Measurements from ENCODE around the gene SNX30. TPM values are rescaled to one million over a fixed set of nuclear protein-coding genes. Genes with fewer than 3 reads are reported as not detected.

Gene SNX30
- total RNA-seq, 3 donors from 2014 or later = 2.3 to 3.8 (median 3.2) TPM

DNA sequence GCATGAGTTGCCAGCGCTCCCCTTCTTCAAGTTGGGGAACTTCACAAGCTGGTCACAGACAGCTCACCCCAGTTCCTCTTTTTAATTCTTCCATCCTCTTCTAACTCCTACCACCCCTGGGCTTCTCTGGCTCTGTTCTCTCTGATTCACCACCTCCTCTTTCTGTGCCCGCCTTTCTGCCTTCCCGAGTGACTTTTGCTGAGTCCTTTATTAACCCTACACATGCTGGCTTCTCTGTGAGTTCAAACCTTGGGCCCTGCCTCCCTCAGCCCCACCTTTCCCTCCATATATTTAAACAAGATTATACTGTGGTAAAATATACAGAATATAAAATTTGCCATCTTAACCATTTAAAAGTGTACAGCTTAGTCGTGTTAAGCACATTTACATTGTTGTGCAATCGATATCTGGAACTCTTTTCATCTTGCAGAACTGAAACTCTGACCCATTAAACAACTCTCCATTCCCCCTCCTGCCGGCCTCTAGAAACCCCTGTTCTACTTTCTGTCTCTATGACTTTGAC is 108.1 kb downstream of the SNX30 start:
- Mint-ChIP-seq H3K9me3 (no peaks in the 10 kb centered on the region), H3K4me3 (no peak overlapping the region), H3K27me3 (ENCODE audit: low read depth) (no peaks in the 10 kb centered on the region), H3K36me3 (ENCODE audit: insufficient read depth) (peaks cover 12% of the 10 kb centered on the region), H3K4me1 (ENCODE audit: low read depth) (peaks cover 11% of the 10 kb centered on the region)
- DNase-seq (no peak), ATAC-seq (no peak)

DNA sequence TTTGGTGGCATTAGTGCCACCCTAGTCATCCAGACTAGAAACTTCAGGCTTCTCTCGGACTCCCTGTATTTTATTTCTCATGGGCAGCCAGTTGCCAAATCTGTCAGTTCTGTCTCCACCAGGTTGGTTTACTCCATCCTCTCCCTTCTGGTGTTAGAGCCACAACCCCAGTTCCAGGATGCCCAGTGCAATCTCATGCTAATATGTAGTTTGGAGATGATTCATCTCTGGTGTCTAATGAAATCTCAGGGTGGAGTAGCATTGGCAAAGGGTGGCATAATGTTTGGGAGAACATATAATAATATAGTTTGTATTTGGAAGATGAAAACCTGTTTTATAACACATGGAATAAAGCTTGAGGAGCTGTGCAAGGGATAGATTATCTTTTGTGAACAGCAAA is 109.9 kb downstream of the SNX30 start:
- Mint-ChIP-seq H3K9me3 (no peaks in the 10 kb centered on the region), H3K36me3 (ENCODE audit: insufficient read depth) (peaks cover 12% of the 10 kb centered on the region), H3K4me1 (ENCODE audit: low read depth) (peaks cover 15% of the 10 kb centered on the region), H3K27me3 (ENCODE audit: low read depth) (no peaks in the 10 kb centered on the region), H3K4me3 (no peak overlapping the region)
- DNase-seq (no peak), ATAC-seq (no peak)

DNA sequence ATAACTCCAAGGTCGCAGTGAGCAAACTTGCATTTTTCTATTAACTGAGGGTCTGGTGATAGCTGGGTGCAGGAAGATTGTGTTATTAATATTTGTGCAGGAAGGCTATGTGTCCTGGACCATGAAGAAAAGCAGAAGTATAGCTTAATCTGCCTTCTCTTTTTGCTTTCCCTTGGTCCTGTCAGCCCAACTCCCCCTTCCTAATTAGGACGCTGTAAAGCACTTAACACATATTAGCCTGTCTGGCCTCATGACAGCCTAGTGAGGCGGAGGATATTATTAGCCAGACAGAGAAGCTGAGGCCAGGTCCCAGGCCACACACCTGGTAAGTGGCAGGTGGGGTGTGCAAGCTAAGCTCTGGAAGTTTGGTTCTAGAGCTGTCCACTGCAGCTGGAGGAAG is 110.6 kb downstream of the SNX30 start:
- Mint-ChIP-seq H3K4me1 (ENCODE audit: low read depth) (peaks cover 15% of the 10 kb centered on the region), H3K27me3 (ENCODE audit: low read depth) (no peaks in the 10 kb centered on the region), H3K4me3 (no peak overlapping the region), H3K9me3 (no peaks in the 10 kb centered on the region), H3K36me3 (ENCODE audit: insufficient read depth) (peaks cover 15% of the 10 kb centered on the region)
- ATAC-seq (no peak), DNase-seq (no peak)

DNA sequence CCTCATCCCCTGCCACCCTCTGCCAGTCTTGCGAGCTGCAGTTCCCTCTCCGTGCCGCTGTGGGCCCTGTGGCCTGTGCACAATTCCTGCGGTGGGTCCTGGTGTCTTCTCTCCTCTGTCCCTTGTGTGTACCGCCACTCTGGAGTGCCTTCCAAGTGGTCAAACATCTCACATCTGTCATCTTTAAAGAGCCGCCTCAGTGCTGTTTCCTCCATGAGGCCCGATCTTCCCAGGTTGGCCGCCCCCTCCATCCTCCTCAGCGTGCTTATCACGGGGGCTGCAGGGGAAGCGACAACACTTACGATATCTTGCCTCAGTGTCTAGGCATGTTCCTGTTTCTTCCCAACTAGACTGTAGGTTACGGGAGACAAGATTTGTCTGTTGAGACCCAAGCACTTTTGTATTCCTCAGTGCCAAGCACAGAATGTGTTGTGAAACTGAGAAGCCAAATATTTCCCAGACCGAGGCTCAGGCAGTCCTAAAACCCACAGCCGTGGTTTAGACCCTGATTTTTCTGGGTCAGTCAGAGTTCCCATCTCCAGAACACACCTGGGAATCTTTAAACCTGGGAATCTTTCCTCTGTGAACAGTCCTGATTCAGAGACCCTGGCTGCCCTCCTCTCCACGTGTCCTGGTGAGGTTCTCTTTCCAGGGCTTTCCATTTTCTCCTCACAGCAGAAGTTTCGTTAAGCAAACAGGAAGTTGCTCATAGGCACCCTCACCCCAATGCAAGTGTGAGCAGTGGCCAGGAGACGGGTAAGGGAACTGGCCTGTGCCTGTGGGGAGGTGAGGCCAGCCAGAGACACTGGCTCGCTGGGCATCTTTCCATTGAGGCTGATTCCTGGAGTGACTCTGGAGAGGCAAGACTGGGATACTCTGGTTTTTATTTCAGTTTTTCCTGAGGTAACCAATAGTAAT is 111.3 kb downstream of the SNX30 start:
- H3K9me3 Mint-ChIP-seq = no peaks in the 10 kb centered on the region
- ATAC-seq = no peak
- no peaks in the 10 kb centered on the region for H3K27me3 Mint-ChIP-seq (ENCODE audit: low read depth)
- peaks cover 15% of the 10 kb centered on the region for H3K36me3 Mint-ChIP-seq (ENCODE audit: insufficient read depth)
- peaks cover 15% of the 10 kb centered on the region for H3K4me1 Mint-ChIP-seq (ENCODE audit: low read depth)
- no peak for DNase-seq
- no peak overlapping the region for H3K4me3 Mint-ChIP-seq

DNA sequence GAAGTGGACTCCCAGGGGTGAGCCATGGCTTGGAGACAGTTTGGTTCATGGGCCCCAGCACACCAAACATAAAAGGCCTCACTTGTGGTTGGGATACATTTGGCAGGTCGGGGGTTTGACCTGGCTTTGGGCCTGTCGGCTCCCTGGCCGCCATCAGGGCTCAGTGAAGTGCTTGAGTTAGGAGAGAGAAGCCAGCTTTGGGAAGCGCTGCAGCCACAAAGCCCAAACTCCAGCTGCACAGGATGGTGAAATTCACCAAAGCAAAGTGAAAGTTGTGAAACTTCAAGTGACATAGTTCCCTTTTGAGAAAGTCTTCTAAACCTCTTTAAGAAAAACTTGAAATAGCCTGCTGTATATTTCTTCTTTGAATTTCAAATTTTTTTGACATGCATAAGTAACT is 112.7 kb downstream of the SNX30 start:
- ATAC-seq (no peak), DNase-seq (no peak)
- peaks cover 21% of the 10 kb centered on the region for H3K36me3 Mint-ChIP-seq (ENCODE audit: insufficient read depth)
- H3K9me3 Mint-ChIP-seq = no peaks in the 10 kb centered on the region
- H3K27me3 Mint-ChIP-seq (ENCODE audit: low read depth) = no peaks in the 10 kb centered on the region
- H3K4me1 Mint-ChIP-seq (ENCODE audit: low read depth) = peaks cover 16% of the 10 kb centered on the region
- no peak overlapping the region for H3K4me3 Mint-ChIP-seq

DNA sequence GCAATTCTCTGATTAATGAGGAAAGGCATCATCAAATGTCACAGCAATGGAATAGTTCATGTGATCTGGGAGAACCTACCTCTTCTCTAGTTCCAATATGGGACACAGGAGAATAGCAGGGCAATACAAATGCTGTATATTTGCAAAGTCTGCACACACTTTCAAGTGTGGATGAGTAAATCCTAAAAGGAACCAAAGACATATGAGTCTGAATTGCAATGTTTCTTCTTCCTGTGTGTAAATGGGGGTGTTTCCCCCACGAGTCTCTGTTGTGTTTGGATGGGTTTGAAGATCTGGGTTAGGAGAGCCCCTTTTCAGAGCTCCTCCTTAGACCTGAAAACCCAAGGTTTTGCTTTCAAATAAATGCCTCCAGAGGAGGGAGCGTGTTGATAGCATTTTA is 113.2 kb downstream of the SNX30 start:
- no peak for ATAC-seq

DNA sequence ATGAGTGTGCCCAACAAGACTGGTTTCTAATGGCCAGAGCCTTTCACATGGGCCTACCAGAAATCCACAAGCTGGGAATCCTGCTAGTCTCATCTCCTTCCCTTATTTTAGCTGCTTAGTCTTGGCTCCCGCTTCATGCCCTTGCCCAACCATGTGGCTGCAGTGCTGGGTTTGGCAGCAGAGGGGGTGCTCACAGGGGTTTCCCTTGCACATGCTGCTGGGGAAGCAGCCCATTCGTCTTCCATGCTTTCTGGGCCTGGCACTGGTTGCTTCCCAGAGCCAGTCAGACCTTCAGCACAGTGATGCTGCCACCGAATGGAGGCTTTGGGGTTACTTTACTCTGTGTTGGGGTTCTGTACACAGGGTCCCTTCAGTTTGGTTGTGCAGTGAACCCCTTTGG is 113.8 kb downstream of the SNX30 start:
- DNase-seq = no peak
- Mint-ChIP-seq H3K4me3 (no peak overlapping the region), H3K4me1 (ENCODE audit: low read depth) (peaks cover 16% of the 10 kb centered on the region), H3K36me3 (ENCODE audit: insufficient read depth) (peaks cover 23% of the 10 kb centered on the region), H3K9me3 (no peaks in the 10 kb centered on the region), H3K27me3 (ENCODE audit: low read depth) (no peaks in the 10 kb centered on the region)
- ATAC-seq = no peak

More for the DNA sequence above, 113.2 kb downstream of the SNX30 start:
- DNase-seq = no peak
- Mint-ChIP-seq H3K4me1 (ENCODE audit: low read depth) (peaks cover 16% of the 10 kb centered on the region), H3K27me3 (ENCODE audit: low read depth) (no peaks in the 10 kb centered on the region), H3K36me3 (ENCODE audit: insufficient read depth) (peaks cover 23% of the 10 kb centered on the region), H3K4me3 (no peak overlapping the region), H3K9me3 (no peaks in the 10 kb centered on the region)

DNA sequence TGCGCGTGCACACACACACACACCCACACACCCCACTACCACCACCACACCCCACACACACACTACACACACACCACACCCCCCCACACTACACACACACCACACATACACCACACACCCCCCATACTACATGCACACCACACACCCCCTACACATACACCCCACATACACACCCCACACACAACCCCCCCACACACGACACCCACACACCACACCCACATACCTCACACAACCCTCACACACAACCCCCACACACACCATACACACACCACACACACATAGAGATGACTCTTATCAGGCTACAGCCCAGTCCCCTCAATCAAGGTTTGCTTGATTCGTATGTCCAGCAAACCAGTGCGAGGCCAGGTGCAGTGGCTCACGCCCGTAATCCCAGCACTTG is 114.4 kb downstream of the SNX30 start:
- DNase-seq (no peak), ATAC-seq (no peak)
- Mint-ChIP-seq H3K36me3 (ENCODE audit: insufficient read depth) (peaks cover 27% of the 10 kb centered on the region), H3K27me3 (ENCODE audit: low read depth) (no peaks in the 10 kb centered on the region), H3K4me1 (ENCODE audit: low read depth) (peaks cover 16% of the 10 kb centered on the region), H3K4me3 (no peak overlapping the region), H3K9me3 (no peaks in the 10 kb centered on the region)

DNA sequence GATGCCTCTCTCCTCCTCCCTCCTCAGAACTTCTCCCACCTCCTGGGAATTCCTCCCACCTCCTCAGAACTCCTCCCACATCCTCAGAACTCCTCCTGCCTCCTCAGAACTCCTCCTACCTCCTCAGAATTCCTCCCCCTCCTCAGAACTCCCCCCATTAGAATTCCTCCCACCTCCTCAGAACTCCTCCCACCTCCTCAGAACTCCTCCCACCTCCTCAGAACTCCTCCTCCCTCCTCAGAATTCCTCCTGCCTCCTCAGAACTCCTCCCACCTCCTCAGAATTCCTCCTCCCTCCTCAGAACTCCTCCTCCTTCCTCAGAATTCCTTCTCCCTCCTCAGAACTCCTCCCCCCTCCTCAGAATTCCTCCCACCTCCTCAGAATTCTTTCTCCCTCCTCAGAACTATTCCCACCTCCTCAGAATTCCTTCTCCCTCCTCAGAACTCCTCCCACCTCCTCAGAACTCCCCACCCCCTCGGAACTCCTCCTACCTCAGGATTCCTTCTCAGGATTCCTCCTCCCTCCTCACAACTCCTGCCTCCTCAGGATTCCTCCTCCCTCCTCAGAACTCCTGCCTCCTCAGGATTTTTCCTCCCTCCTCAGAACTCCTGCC is 116.2 kb downstream of the SNX30 start:
- Mint-ChIP-seq H3K9me3 (no peaks in the 10 kb centered on the region), H3K4me1 (ENCODE audit: low read depth) (peaks cover 14% of the 10 kb centered on the region), H3K4me3 (no peak overlapping the region), H3K27me3 (ENCODE audit: low read depth) (no peaks in the 10 kb centered on the region), H3K36me3 (ENCODE audit: insufficient read depth) (peaks cover 38% of the 10 kb centered on the region)
- no peak for ATAC-seq
- DNase-seq = no peak

DNA sequence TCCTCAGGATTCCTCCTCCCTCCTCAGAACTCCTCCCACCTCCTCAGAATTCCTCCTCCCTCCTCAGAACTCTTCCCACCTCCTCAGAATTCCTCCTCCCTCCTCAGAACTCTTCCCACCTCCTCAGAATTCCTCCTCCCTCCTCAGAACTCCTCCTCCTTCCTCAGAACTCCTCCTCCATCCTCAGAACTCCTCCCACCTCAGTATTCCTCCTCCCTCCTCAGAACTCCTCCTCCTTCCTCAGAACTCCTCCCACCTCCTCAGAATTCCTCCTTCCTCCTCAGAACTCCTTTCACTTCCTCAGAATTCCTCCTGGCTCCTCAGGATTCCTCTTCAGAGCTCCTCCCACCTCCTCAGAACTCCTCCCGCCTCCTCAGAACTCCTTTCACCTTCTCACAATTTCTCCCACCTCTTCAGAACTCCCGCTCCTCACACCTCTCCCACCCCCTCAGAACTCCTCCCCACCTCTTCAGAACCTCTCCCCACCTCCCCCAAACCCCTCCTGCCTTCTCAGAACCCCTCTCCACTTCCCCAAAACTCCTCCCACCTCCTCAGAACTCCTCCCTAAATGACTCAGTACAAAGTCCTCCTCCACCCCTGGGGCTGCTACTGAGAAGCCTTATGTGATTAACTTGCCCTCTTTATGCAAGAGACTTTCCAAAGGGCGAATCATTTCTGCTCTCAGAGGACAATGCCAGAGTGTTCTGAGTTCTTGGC is 116.9 kb downstream of the SNX30 start:
- Mint-ChIP-seq H3K9me3 (no peaks in the 10 kb centered on the region), H3K4me1 (ENCODE audit: low read depth) (peaks cover 13% of the 10 kb centered on the region), H3K36me3 (ENCODE audit: insufficient read depth) (peaks cover 38% of the 10 kb centered on the region), H3K27me3 (ENCODE audit: low read depth) (no peaks in the 10 kb centered on the region), H3K4me3 (no peak overlapping the region)
- DNase-seq = no peak
- peak; percentile 10 to 46 for ATAC-seq

DNA sequence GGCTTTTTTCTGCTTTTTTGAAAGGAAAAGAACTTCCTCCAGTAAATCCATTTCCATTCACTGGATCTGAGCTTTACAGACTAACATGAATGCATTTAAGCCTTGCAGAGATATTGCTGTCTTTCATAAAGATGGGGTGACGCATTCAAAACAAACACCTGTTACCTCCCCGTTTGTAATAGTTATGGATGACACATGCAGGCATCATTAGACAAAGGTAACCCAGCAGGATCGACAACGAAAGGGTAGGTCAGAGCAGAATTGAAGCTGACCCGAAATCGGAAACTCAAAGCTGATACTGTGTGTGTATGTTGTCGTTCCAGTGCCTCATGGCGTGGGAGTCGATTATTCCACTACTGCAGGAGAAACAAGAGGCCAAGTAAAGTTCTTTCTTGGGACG is 117.9 kb downstream of the SNX30 start:
- H3K4me3 Mint-ChIP-seq = no peak overlapping the region

DNA sequence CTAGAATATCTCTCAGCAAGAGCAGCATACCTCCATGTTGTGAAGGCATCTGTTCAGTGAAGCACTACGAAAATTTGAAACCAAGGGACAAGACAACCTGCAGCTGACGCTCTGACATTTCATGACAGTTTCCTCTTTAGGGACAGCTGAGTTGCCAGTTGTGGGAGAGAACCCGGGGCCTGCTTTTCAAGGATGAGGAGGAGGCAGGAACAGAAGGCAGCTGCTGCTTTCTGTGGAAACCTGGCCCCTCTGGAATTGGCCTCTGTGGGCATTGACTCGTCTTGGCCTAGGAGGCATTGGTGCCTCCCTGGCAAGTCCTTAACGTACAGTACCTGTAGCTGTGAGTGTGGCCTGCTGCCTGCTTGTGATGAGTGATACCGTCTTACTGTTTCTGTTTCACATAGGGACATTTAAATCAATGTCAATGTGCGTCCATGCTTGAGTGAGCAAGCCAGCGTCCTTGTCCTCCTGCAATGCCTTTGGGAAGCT is 118.5 kb downstream of the SNX30 start:
- H3K4me1 Mint-ChIP-seq (ENCODE audit: low read depth) = peaks cover 2% of the 10 kb centered on the region
- no peaks in the 10 kb centered on the region for H3K27me3 Mint-ChIP-seq (ENCODE audit: low read depth)
- H3K4me3 Mint-ChIP-seq = no peak overlapping the region
- H3K9me3 Mint-ChIP-seq = no peaks in the 10 kb centered on the region
- DNase-seq (no peak), ATAC-seq (no peak)
- H3K36me3 Mint-ChIP-seq (ENCODE audit: insufficient read depth) = peaks cover 35% of the 10 kb centered on the region

More for the DNA sequence above, 117.9 kb downstream of the SNX30 start:
- H3K9me3 Mint-ChIP-seq = no peaks in the 10 kb centered on the region
- DNase-seq = no peak
- no peaks in the 10 kb centered on the region for H3K27me3 Mint-ChIP-seq (ENCODE audit: low read depth)
- H3K4me1 Mint-ChIP-seq (ENCODE audit: low read depth) = peaks cover 7% of the 10 kb centered on the region
- ATAC-seq = no peak
- peaks cover 41% of the 10 kb centered on the region for H3K36me3 Mint-ChIP-seq (ENCODE audit: insufficient read depth)

DNA sequence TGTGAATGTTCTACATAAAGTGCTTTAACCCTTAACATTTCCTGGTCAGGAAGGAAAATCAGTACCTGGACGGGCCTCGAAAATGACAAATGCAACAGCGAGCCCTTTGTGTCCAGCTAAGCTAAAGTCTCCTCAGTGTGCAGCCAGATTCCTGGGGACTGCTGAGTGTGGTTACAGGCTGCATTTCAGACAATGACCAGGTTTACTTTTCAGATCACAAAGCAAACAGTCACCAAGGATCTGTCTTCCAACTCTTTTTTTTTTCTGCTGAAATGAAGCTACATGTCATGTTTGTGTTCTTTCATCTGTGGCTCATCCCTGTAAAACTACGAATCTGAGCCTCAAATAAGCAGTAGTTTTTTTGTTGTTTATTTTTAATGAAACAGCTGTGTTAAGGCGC is 119.4 kb downstream of the SNX30 start:
- H3K36me3 Mint-ChIP-seq (ENCODE audit: insufficient read depth) = peaks cover 37% of the 10 kb centered on the region
- ATAC-seq = no peak

DNA sequence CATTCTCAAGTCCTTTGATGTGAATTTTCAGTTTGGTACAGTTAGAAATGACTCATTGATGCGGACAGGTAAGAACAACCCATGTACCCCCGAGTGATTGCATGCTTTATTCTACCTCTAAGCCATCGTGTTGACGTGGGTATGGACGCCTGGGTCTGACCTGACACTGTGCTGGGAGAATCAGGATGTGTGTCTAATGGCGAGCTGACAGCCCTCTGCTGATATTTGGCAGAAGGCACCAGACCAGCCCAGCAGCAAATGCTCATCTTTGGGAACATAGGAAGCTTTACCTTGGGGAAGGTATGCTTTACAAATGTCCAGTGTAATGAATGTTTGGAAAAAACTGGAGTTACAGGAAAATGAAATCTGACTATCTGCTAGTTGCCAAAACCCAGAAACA is 120.0 kb downstream of the SNX30 start:
- ATAC-seq (no peak), DNase-seq (no peak)
- H3K4me1 Mint-ChIP-seq (ENCODE audit: low read depth) = peaks cover 2% of the 10 kb centered on the region
- peaks cover 41% of the 10 kb centered on the region for H3K36me3 Mint-ChIP-seq (ENCODE audit: insufficient read depth)
- no peak overlapping the region for H3K4me3 Mint-ChIP-seq
- H3K27me3 Mint-ChIP-seq (ENCODE audit: low read depth) = no peaks in the 10 kb centered on the region
- H3K9me3 Mint-ChIP-seq = no peaks in the 10 kb centered on the region

More for the DNA sequence above, 119.4 kb downstream of the SNX30 start:
- no peaks in the 10 kb centered on the region for H3K9me3 Mint-ChIP-seq
- peaks cover 2% of the 10 kb centered on the region for H3K4me1 Mint-ChIP-seq (ENCODE audit: low read depth)
- H3K4me3 Mint-ChIP-seq = no peak overlapping the region
- no peak for DNase-seq
- no peaks in the 10 kb centered on the region for H3K27me3 Mint-ChIP-seq (ENCODE audit: low read depth)
